Activated CD4-positive, alpha-beta T cell treated with anti-CD3 and anti-CD28 coated beads for 4 hours (primary cell): Measurements from ENCODE around the gene APOBEC3F.
"Not testable (repeated sequence)": the region's sequence is repeated elsewhere in the genome, so short reads cannot be mapped to it uniquely, and the experiment has no call there.

Experiments used
- DNase-seq, 2 donors: peaks; one replicate each; pipeline ENCODE4 v3.0.0-alpha.2; 2020

Gene APOBEC3F

DNA sequence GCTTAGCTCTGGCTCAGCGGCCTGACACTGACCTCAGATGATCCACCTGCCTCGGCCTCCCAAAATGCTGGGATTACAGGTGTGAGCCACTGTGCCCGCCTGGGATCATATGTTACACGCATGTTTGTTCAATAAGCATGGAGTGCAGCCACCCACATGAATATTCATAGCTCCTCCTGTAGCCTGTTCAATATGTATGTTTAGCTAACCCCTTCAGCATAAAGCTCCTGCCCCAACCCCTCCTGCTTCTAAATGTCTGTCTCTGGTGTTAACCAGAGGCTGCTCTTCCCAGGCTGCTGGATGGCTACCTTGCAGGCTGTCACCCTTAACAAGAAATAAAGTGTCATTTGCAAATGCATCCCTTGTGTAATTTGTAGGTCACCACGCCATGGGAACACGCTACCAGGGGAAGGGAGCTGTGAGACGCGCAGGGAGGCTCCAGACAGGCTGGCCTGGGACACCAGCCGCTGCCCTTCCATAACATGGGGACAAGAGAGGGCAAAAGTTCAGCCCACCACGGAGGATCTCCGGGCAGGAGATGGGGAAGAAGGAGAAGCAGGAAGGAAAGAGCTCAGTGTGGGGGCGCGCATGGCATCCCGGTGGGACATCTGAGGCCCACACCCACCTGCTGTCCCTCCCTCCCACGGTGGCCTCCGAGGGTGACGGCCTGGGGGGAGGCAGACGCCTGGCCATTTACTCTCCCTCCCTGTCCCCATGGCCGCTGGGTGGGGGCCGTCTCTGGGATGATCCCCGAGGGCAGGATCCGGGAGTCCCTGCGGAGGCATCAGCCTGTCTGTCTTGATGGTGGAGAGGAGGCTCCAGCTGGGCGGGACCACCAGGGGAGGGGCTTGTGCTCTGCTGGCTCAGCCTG lies 35.7 kb downstream of the APOBEC3F start:
- DNase-seq = not testable (repeated sequence)

DNA sequence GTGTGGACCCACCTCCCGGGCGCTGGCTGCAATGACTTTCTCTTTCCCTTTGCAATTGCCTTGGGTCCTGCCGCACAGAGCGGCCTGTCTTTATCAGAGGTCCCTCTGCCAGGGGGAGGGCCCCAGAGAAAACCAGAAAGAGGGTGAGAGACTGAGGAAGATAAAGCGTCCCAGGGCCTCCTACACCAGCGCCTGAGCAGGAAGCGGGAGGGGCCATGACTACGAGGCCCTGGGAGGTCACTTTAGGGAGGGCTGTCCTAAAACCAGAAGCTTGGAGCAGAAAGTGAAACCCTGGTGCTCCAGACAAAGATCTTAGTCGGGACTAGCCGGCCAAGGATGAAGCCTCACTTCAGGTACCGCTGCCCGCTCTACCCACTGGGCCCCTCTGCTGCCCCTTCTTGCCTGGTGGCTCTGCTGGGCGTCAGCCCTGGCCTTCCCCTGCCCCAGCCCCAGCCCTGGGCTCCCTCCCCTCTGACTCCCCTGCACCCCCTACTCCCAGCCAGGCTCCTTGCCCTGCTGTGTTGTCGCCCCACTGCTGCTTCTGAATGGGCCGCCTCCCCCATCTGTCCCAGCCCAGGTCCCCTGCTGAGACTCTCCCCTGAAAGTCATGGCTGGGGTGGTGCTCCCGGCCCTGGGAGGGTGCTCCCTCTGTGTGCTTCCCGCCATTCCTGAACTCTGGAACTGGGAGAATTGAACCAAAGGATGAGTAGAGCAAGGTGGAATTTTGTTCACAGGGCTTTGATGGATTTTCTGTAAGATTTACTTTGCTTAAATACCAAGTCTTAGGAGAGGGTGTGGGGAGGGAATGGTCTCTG lies 36.6 kb downstream of the APOBEC3F start, which contains the start of gene APOBEC3G:
APOBEC3G (plus strand) TSS at position 250 of the 815 bp plus-strand sequence; CDS start at position 337, 87 bp downstream.
- peak; percentile 43 to 53 for DNase-seq

DNA sequence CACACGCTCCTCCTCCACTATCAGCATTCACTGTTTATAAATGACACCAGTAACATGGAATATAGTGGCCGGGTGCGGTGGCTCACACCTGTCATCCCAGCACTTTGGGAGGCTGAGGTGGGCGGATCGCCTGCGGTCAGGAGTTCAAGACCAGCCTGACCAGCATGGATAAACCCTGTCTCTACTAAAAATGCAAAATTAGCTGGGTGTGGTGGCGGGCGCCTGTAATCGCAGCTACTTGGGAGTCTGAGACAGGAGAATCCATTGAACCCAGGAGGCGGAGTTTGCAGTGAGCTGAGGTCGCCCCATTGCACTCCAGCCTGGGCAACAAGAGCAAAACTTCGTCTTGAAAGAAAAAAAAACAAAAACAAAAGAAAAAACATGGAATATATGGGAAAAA lies 37.2 kb downstream of the APOBEC3F start:
- not testable (repeated sequence) for DNase-seq

DNA sequence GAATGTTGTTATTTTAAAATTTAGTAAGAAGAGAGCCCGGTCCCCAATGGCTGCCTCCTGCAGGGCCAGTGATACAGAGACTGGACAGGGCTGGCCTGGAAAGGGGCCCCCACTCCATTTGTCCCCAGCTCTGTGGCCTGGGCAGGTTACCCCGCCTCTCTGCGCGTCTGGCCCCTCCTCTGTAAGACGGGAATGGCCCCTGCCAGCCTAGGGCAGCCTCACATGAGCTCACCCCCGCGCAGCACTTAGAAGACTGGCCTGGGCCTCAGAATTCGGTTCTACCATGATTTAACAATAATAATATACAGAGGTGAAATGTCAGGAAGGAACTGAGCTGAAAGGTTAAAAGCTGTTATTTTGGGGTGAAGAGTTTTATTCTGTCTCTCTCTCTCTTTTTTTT lies 37.7 kb downstream of the APOBEC3F start:
- DNase-seq = no peak

DNA sequence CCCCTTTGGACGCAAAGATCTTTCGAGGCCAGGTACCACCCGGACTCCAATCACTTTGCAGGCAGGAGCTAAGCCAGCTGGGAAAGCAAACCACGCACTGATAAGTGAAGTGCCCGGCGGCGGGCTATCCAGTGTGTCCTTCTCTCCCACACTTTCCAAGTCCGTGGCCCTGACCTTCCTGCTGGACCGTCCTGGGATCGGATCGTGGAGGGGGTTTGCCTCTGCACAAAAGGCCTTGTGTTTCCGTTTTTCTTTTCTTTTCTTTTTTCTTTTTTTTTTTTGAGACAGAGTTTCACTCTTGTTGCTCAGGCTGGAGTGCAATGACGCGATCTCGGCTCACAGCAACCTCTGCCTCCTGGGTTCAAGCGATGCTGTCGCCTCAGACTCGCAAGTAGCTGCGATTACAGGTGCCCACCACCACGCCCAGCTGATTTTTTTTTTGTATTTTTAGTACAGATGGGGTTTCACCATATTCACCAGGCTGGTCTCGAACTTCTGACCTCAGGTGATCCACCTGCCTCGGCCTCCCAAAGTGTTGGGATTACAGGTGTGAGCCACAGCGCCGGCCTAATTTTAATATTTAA lies 38.5 kb downstream of the APOBEC3F start:
- not testable (repeated sequence) for DNase-seq

DNA sequence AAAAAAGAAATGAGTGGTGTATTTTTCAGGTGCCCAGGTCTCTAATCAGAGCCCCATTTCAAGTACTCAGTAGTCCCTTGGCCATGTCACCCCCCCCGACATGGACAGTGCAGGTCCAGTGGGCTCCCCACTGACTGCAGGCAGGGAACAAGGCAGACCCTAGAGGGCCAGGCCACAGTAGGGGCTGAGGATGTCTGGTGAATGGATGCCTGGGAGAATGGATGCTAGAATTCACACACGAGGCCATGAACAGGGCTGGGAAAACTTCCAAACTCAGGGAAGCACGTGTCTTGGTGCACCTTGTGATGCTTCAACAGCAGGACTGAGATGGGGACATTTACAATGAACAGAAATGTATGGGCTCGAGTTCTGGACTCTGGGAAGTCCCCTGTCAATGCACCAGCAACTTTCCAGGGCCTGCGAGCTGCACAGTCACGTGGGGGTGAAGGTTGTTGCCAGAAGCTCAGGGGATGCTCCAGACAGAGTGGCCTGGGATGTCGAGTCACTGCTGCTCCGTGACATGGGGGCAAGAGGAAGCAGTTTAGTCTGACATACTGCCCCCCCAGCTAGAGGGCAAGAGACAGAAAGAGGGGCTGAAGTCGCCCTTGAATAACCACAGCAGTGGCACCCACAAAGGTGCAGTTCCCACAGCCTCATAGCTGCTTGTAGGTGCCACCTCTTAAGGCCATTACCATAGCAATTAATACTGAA lies 39.5 kb downstream of the APOBEC3F start:
- no peak for DNase-seq

DNA sequence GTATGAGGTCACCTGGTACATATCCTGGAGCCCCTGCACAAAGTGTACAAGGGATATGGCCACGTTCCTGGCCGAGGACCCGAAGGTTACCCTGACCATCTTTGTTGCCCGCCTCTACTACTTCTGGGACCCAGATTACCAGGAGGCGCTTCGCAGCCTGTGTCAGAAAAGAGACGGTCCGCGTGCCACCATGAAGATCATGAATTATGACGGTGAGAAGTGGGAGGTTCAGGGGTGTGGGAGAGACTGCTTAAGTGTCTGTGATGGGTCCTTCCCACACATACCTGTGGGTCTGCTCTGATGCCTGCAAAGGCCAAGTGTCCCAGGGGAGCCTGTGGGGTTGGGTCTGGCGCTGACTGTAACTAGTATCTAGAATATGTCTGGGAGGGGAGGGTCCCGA lies 40.4 kb downstream of the APOBEC3F start:
- no peak for DNase-seq

DNA sequence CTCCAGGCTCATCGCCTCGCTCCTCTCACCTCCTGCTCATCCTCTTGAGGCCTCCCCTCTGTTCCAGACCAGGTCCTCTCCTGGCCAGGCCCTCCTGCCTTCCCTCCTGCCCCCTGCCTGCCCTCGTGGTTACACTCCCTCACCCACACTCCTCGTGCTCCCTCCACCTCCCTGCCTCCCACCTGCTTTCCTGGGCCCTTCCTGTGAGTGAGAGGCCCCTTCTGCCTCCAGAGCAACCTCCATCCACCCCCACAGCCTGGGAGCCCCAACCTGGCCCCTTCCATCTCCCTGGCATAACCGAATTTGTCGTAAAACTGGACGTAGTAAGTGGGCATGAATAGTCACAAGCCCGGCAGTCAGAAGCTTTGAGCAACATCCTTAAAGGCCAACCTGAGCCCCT lies 40.9 kb downstream of the APOBEC3F start:
- DNase-seq = no peak

DNA sequence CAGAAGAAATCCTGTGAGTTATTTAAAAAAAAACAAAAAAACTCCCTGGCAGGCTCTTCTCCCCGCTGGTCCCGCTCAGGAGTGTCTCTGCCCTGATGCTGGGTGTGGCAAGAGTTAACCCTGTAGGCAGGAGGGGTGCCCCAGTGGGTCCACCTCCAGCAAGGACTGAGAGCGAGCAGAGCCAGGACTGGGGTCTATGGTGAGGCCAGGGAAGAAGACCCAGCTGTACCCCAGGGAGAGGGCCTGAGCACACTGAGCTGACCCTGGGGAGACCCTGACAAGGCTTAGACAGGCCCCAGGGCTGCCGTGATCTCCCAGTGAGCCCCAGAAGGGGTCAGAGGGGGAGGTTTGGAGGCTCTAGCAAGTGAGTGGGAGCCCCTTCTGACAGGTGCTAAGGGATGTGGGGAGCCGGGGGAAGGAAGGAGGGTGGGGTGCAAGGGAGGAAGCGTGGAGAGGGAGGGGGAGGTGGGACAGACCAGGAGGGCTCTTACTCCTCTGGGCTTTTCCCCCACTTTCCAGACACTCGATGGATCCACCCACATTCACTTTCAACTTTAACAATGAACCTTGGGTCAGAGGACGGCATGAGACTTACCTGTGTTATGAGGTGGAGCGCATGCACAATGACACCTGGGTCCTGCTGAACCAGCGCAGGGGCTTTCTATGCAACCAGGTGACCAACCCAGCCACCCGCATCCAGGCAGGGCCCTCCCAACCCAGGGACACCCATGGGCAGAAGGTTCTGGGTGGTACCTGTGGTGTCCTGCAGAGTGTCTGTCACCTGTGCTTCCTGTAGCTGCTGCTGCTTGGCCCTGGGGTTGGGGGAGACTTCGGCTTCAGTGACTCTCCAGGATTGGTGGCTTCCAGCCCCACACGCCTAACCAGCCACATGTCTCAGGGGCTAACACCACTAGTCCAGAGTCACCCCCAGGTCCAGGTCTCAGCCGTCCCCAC lies 42.8 kb downstream of the APOBEC3F start:
- DNase-seq = no peak

DNA sequence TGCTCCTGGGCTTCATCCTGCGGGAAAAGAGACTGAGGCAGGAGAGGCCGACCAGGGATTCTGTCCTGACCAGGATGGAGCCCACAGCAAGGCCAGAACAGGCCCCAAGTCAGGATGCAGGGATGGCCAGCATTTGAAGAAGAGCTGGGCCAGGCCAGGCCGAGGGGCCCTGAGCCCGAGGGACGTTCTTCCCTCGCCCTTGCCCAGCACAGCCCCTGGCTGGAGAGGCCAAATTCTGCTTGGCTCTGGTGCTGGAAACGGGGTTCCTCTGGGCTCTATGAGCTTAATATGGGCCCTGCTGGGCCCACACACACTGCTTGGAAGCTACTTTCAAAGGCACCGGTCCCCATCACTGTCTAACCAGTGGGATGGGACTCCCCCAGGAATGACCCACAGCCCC lies 44.0 kb downstream of the APOBEC3F start:
- no peak for DNase-seq

DNA sequence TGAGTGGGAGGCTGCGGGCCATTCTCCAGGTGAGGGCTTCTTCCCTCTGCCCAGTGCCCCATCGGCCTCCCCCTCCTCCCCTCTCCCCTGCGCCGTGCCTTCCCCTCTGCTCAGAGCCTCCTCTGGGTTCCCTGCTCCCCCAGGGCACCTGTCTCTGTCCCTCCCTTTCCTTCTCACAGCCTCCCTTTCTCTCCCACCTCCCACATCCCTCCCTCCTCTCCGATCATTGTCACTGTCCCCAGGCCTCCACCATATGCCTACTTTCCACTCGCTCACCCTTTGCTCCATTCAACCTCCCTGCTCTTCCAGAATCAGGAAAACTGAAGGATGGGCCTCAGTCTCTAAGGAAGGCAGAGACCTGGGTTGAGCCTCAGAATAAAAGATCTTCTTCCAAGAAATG lies 46.4 kb downstream of the APOBEC3F start:
- DNase-seq = no peak

DNA sequence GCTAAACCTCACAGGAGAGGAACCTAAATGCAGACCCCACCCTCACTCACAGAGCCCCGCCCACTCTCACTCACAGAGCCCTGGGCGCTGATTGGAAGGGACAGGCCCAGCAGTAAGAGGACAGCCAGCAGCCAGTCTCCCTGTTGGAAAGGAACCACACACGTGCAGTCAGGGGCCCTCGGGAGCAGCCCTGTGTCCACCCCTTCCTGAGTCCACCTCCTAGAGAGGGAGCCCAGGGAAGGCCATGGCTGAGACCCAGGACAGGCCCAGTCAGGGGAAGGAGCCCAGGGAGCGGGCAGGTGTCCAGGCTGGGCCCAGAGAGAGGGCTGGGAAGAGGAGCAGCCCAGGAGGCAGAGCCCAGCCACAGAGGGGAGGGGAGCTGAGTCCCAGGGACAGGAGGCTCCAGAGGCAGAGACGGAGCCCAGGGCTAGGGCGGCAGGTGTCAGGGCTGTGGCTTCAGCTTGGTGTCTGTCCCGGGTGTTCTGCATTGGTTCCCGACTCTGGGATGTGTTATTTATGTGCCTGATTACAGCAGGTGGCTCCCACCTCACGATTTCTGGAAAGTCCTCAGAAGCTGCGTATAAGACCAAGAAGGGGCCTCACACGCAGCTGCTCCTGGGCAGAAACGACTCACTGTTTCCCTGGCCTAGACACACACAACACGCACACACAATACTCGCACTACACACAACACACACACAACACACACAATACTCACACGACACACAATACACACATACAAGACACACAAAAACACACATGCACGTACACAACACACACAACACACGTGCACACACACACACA lies 47.4 kb downstream of the APOBEC3F start:
- no peak for DNase-seq

DNA sequence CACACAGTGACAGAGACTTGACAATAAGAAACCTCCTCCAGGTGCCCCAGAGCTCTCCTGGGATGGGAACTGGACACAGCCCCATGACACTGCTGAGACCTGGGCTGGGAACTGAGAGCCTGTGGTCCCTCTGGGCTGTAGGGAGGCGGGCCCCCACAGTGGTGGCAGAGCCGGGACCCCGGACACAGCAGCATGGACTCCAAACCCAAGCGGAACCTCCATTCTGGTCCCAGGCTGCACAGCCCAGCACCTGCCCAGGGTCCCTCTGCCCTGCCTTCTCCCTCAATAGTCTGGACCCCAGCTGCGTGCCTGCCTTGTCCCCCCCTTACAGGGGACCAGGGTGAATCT lies 48.0 kb downstream of the APOBEC3F start:
- DNase-seq = no peak

DNA sequence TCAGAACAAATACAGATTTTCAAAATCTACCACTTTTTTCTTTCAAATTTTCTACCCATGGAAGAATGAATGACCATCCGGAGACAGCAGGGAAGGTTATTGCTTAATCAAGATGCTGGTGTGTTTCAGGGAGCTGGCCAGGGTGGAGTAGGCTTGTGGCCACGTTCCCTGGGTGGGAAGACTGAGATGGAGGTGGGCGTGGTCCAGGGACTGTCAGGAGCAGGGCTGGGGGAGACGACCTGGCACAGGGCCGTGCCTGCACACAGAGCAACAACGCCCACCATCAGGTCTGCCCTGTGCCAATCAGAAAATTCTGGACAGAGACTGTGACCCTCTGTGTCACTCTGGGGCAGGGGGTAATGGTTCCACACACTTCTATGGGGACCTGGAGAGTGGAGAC lies 49.3 kb downstream of the APOBEC3F start:
- no peak for DNase-seq

DNA sequence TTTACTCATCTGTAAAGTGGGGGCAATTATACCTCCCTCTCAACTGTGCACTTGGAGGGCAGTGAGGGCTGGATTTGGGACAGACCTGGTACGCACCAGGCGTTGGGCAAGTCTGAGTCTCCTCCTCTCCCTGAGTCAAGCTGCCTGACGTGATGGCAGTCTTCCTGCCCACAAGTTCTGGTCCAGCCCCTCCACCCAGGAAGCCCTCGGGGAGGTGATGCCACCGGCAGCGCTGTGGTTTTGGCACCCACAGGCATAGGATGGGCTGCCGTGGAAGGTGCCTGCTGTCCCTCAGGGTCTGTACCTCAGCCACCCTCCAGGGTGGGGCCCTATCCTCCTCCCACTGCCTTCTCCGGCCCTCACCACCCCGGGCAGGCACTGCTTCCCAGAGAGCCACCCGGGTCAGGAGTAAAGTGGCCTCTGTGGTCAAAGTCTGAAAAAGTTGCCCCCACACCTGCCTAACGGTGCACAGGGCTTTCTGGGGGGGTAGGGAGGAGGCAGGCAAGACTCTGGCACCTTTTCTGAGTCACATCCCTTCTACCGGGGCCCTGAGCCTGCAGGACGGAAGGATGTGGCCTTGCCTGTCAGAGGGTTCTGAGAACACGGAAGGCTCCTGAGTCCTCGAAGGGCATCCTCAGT lies 49.9 kb downstream of the APOBEC3F start:
- DNase-seq = peak; percentile 75 to 83

DNA sequence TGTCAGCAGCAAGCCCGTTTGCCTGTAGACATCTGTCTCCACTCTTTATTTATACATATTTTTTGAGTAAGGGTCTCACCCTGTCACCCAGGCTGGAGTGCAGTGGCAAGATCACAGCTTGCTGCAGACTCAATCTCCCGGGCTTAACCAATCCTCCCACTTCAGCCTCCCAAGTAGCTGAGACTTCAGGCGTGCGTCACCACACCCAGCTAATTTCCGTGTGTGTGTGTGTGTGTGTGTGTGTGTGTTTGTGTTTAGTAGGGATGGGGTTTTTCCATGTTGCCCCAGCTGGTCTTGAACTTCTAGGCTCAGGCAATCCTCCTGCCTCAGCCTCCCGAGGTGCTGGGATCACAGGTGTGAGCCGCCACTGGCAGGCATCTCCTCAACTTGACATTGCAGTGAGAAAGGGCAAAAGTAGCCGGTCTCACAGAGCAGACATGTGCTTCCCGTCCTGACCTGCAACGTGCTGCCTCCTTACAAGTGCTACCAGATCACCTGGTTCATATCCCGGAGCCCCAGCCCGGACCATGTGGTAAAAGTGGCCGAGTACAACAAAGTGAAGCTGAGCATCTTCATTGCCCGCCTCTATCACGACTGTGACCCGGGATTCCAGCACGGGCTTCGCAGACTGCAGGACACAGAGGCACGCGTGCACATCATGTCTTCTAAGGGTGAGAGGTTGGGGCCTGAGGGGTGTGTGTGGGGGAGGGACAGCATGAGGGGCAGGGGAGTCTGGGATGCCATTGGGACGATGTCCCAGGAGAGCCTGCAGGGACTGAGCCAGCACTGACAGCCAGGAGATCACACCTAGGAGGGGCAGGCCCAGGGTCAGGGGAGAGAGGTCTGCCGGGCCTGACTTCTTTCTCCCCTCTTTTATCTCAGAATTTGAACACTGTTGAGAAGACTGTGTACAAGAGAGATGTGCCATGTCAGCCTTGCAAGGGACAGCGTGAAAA lies 50.7 kb downstream of the APOBEC3F start:
- peak; percentile 34 to 36 for DNase-seq

DNA sequence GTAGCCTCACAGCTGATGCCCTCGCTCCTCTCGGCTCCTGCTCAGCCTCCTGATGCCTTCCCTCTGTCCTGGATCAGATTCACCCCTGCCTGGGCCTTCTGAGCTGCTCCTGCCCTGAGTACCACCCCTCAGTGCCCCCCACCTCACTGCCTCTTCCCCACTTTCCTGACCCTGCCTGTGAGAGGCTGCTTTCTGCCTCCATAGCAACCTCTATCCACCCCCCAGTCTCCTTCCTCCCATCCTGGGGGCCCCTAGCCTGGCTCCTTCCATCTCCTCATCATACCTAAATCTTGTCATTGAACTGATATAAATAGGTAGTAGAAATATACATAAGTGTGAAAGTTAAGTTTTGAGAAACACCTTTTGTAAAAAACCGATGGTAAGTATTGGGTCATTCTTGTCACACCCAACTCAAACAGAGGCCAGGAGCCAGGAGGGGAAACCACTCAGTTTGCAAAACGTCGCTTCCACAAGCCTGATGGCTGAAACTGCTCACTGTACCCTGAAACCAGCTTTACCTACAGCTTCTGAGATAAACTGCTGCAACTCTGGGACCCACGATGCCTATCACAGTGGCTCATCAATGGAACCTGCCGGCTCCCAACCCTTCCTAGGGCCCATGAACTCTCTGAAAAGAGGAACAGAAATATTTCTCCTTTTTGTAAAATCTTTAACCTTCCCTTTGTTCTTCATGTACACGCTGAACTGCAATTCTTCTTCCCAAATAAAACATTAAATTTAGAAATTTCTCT lies 51.6 kb downstream of the APOBEC3F start:
- no peak for DNase-seq

DNA sequence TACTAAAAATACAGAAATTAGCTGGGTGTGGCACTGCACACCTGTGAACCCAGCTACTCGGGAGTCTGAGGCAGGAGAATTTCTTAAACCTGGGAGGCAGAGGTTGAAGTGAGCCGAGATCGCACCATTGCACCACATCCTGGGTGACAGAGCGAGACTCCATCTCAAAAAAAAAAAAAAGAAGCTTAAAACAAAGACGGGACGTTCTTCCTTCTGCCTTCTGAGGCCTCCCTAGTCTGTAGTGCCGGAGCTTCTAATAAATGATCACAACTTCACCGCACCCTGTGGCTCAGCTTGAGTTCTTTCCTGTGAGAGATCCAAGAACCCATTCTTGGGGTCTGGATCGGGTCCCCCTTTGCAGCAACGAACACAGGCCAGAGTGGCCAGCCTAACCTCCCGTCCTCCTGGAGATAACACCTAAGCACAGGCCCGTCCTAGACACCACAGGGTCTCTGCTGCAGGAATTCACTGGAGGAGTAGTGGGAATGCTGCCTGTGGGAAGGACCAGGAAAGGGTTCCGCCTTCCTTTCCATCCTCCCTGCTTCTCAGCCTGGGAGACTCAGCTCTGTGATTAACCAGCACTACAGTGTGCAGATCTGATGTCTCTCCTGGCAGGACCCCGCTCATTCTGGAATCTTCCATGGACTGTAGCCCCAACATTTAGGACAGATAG lies 54.2 kb downstream of the APOBEC3F start:
- DNase-seq = no peak
